Purkinje cell (primary cell): Measurements from ENCODE around the gene RALGAPA2. TPM values are rescaled to one million over a fixed set of nuclear protein-coding genes. Genes with fewer than 3 reads are reported as not detected.

Experiments
- polyA plus RNA-seq: library from polyadenylated mRNA; unstranded; fragments of >200 nt; fragmentation: Nextera tagmentation; gene quantifications from 2 replicates; pipeline ENCODE4 v1.2.1, GENCODE V29; 2014

Gene RALGAPA2
- 28.1 and 48.0 TPM in 2 replicates for polyA plus RNA-seq

DNA sequence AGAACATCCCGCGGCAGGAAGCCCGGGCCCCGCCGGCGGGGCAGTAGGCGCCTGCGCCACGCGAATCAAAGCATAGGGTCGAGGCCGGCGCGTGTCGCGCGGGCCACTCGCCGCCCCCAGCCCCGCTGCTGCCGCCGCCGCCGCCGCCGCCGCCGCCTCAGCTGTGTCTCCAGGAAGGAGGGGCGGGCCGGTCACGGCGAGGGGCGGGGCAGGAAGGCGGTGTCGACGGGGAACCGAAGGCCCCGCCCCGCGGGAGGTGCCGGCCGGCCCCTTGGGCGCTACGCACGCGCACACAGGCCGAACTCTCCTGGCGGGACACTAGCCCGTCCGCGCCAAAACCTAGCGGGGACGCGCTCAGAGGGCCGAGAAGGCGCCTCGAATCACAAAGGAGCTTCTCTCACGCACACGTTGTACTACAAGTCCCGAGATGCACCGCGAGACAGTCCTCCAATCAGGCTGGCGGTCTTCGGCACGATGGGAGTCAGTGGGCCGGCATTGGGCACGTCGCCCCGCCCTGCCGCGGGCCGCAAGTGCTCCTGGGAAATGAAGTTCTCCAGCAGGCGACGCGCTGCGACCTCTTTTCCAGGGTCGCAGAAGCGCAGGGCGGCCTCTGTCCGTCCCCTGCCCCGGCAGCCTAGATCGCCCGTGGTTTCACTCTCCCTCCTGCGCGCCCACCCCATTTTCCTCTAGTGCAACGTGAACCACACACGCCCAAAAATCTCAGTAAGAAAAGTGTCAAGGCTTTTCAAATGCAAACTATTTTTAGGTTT is at the start of gene RALGAPA2:
RALGAPA2 (minus strand) TSS at position 171 of the 770 bp plus-strand sequence; CDS start at position 7, 164 bp downstream.

DNA sequence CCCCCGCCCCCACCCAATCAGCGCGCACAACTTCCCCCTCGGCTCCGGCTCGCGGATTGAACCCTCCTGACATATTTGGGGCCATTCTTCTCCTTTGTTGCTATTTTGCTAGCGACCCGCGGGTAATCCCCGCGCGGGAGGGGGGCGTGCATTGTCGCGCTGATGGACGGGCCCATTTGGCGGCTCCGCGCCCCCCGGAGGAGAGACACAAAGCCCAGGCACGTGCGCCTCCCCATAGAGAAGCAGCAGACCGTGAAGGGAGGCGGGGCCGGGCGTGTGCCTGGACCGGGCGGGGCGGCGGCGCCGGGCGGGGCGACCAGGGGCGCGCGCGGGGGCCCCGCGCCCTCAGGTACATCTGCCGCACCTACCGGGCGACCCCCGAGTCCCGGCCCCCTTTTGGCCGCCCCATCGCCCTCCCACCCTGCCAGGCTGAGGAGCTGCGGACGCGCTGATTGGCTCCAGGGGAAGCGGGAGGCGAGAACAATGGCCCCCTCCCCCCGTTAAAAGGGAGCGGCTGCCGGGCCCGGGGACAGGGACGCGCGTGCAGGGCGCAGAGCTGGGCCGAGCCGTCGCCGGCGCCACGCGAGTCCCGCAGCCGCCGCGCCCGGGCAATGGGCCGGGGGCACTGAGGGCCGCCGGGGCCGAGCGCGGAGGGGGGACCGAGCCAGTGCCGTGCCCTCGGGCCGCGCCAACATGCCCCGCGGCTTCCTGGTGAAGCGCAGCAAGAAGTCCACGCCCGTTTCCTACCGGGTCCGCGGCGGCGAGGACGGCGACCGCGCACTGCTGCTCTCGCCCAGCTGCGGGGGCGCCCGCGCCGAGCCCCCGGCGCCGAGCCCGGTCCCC is 344.6 kb downstream of the RALGAPA2 start, which contains the start of gene INSM1:
INSM1 (plus strand) TSS at position 530 of the 843 bp plus-strand sequence; CDS start at position 694, 164 bp downstream.

